Caco-2 (cell line): ENCODE data around the gene SINHCAF. TPM values are rescaled to one million over a fixed set of nuclear protein-coding genes. Genes with fewer than 3 reads are reported as not detected.

Source experiments
- BruUV-seq: library from RNA; stranded (reverse); fragments of 400-500 nt; replicated peaks from 2 replicates; lab custom pipeline; 2021; lab: Mats Ljungman, UMichigan
- CTCF ChIA-PET: fragments of 300-600 bp; sonication (Branson Sonifier 250); formaldehyde crosslinking; loops from one replicate; lab custom pipeline; 2022; ENCODE audit warnings: antibody characterized with exemption; lab: Charles Lee
- POLR2A ChIA-PET: fragments of 300-600 bp; sonication (Branson Sonifier 250); formaldehyde crosslinking; loops from one replicate; lab custom pipeline; 2022; ENCODE audit warnings: antibody characterized with exemption; lab: Charles Lee
- DNase-seq, 2 experiments: peaks; one replicate each; pipeline versions ENCODE4 v3.0.0 to v3.0.0-alpha.2; 2020 to 2022
- H3K27me3 ChIP-seq: replicated peaks from 2 replicates; pipeline ENCODE4 v1.6.0; 2011; ENCODE audit warnings: low read length; ENCODE audit not compliant: control insufficient read depth, insufficient read depth
- H3K36me3 ChIP-seq: 2 replicates; pipeline ENCODE4 v1.5.1; 2011; ENCODE audit warnings: low read length; ENCODE audit not compliant: control insufficient read depth, insufficient read depth
- H3K4me1 ChIP-seq: fragments of 250-450 bp; sonication (Bioruptor Pico); 2 replicates; pipeline ENCODE4 v1.5.1; 2020; ENCODE audit warnings: mild to moderate bottlenecking
- H3K4me3 ChIP-seq: 2 replicates; pipeline ENCODE4 v1.5.1; 2011; ENCODE audit warnings: low read depth, mild to moderate bottlenecking, control low read depth, low read length
- H3K9me3 ChIP-seq: fragments of 250-450 bp; sonication (Bioruptor Pico); 2 replicates; pipeline ENCODE4 v1.5.1; 2020; ENCODE audit warnings: mild to moderate bottlenecking, moderate library complexity
- H3K27ac Mint-ChIP-seq: one replicate; pipeline ENCODE4 v1.8.0; 2022; ENCODE audit warnings: mixed read lengths; ENCODE audit not compliant: unreplicated experiment
- H3K27me3 Mint-ChIP-seq: one replicate; pipeline ENCODE4 v1.8.0; 2022; ENCODE audit warnings: mixed read lengths; ENCODE audit not compliant: insufficient read depth, unreplicated experiment
- H3K36me3 Mint-ChIP-seq: one replicate; pipeline ENCODE4 v1.8.0; 2022; ENCODE audit warnings: mild to moderate bottlenecking, mixed read lengths; ENCODE audit not compliant: insufficient read depth, unreplicated experiment
- H3K4me1 Mint-ChIP-seq: one replicate; pipeline ENCODE4 v1.8.0; 2022; ENCODE audit warnings: low read depth, mixed read lengths; ENCODE audit not compliant: unreplicated experiment
- H3K4me3 Mint-ChIP-seq: one replicate; pipeline ENCODE4 v1.8.0; 2022; ENCODE audit warnings: mild to moderate bottlenecking, moderate library complexity, mixed read lengths; ENCODE audit not compliant: unreplicated experiment
- H3K9me3 Mint-ChIP-seq: one replicate; pipeline ENCODE4 v1.8.0; 2022; ENCODE audit warnings: mixed read lengths; ENCODE audit not compliant: unreplicated experiment
- intact Hi-C: fragments of 100-400 bp; cut with micrococcal nuclease; formaldehyde crosslinking; loops from one replicate; pipeline ENCODE4 v1.10.0; 2022; ENCODE audit not compliant: unreplicated experiment
- total RNA-seq: library from RNA; stranded (reverse); gene quantifications from 2 replicates; pipeline ENCODE4 v1.2.3, GENCODE V29; 2022
- TF ChIP-seq, protein P1 (sequence below), 2 experiments: fragments of 200-600 bp in 1 of 2; IDR thresholded peaks; 1 replicate in 1 of 2; 2 replicates in 1 of 2; pipeline versions ENCODE4 v1.5.1 to v1.8.0; 2011 to 2022; ENCODE audit warnings: antibody characterized with exemption in 1 of 2, control low read depth in 1 of 2, inconsistent platforms in 1 of 2, low read depth in 1 of 2, low read length in 1 of 2, mild to moderate bottlenecking in 1 of 2, moderate library complexity in 1 of 2; ENCODE audit not compliant: insufficient read depth in 1 of 2, severe bottlenecking in 1 of 2, unreplicated experiment in 1 of 2

The SINHCAF gene
- total RNA-seq, 1 experiment from 2014 or later = 319 TPM

GRCh38 chr12:31231611-31232360 is 94.2 kb downstream of the SINHCAF start:
- Mint-ChIP-seq H3K27ac (no peak overlapping the region), H3K9me3 (no peaks in the 10 kb centered on the region), H3K36me3 (no peaks in the 10 kb centered on the region), H3K4me1 (peaks cover 10% of the 10 kb centered on the region), H3K4me3 (no peak overlapping the region), H3K27me3 (peaks cover 11% of the 10 kb centered on the region)
- POLR2A ChIA-PET = no interaction called here
- DNase-seq = no peak
- no TSS peak for BruUV-seq
- no peaks in the 10 kb centered on the region for H3K9me3 ChIP-seq
- intact Hi-C loops = loop anchor here (10.0 kb wide), 1 partner anchor 157 kb away; the partner anchor contains the start of gene DDX11
- TF ChIP-seq, protein P1, sequence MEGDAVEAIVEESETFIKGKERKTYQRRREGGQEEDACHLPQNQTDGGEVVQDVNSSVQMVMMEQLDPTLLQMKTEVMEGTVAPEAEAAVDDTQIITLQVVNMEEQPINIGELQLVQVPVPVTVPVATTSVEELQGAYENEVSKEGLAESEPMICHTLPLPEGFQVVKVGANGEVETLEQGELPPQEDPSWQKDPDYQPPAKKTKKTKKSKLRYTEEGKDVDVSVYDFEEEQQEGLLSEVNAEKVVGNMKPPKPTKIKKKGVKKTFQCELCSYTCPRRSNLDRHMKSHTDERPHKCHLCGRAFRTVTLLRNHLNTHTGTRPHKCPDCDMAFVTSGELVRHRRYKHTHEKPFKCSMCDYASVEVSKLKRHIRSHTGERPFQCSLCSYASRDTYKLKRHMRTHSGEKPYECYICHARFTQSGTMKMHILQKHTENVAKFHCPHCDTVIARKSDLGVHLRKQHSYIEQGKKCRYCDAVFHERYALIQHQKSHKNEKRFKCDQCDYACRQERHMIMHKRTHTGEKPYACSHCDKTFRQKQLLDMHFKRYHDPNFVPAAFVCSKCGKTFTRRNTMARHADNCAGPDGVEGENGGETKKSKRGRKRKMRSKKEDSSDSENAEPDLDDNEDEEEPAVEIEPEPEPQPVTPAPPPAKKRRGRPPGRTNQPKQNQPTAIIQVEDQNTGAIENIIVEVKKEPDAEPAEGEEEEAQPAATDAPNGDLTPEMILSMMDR (IDR thresholded peaks at IDR 0.05; ENCODE audit: insufficient read depth in 1 of 2, low read depth in 1 of 2, low read length in 1 of 2, severe bottlenecking in 1 of 2, unreplicated experiment in 1 of 2) = peak in 1 of 2 experiments; percentile 4
- H3K27me3 ChIP-seq = no peaks in the 10 kb centered on the region
- no peak overlapping the region for H3K4me3 ChIP-seq
- H3K4me1 ChIP-seq = 0 out of 2 replicates have a peak, but pooled peaks cover 2% of the 10 kb centered on the region
- CTCF ChIA-PET = interaction anchor here (0.6 to 1.9 kb wide), 3 partner anchors 11 to 396 kb away, joined by 4 to 12 read pairs (median 4); no protein-coding TSS in a partner anchor
- H3K36me3 ChIP-seq = no peaks in the 10 kb centered on the region
